Stimulated activated naive CD8-positive, alpha-beta T cell treated with anti-CD3 and anti-CD28 coated beads, Interleukin-15, Interleukin-2, amounts not matched to agents 100 ng/mL and 50 ng/mL, for 24 hours (primary cell): ENCODE measurements around the gene ABCA13.

Experiments used
- H3K27ac Mint-ChIP-seq: one replicate; pipeline ENCODE4 v1.8.0; 2021; ENCODE audit warnings: mild to moderate bottlenecking, mixed read lengths
- H3K27me3 Mint-ChIP-seq: one replicate; pipeline ENCODE4 v1.8.0; 2021; ENCODE audit warnings: mixed read lengths
- H3K36me3 Mint-ChIP-seq: one replicate; pipeline ENCODE4 v1.8.0; 2021; ENCODE audit warnings: low read depth, mixed read lengths
- H3K4me1 Mint-ChIP-seq: one replicate; pipeline ENCODE4 v1.8.0; 2021; ENCODE audit warnings: low read depth, mixed read lengths
- H3K4me3 Mint-ChIP-seq: one replicate; pipeline ENCODE4 v1.8.0; 2021; ENCODE audit warnings: mild to moderate bottlenecking, mixed read lengths
- H3K9me3 Mint-ChIP-seq: one replicate; pipeline ENCODE4 v1.8.0; 2021; ENCODE audit warnings: mixed read lengths

The ABCA13 gene

GRCh38 chr7:48244864-48245271 lies 73.6 kb downstream of the ABCA13 start:
- no peaks in the 10 kb centered on the region for H3K9me3 Mint-ChIP-seq
- H3K4me1 Mint-ChIP-seq = no peaks in the 10 kb centered on the region
- no peak overlapping the region for H3K27ac Mint-ChIP-seq
- no peak overlapping the region for H3K4me3 Mint-ChIP-seq
- H3K27me3 Mint-ChIP-seq = peaks cover 8% of the 10 kb centered on the region
- no peaks in the 10 kb centered on the region for H3K36me3 Mint-ChIP-seq

GRCh38 chr7:48245751-48246472 lies 74.7 kb downstream of the ABCA13 start:
- Mint-ChIP-seq H3K9me3 (no peaks in the 10 kb centered on the region), H3K4me3 (no peak overlapping the region), H3K36me3 (no peaks in the 10 kb centered on the region), H3K27ac (no peak overlapping the region), H3K4me1 (no peaks in the 10 kb centered on the region), H3K27me3 (peaks cover 8% of the 10 kb centered on the region)

- H3K4me3 Mint-ChIP-seq = no peak overlapping the region
- peaks cover 6% of the 10 kb centered on the region for H3K4me1 Mint-ChIP-seq
- H3K27ac Mint-ChIP-seq = no peak overlapping the region
- no peaks in the 10 kb centered on the region for H3K9me3 Mint-ChIP-seq
- no peaks in the 10 kb centered on the region for H3K36me3 Mint-ChIP-seq
- peaks cover 8% of the 10 kb centered on the region for H3K27me3 Mint-ChIP-seq
Measured at GRCh38 chr7:48249166-48249565, 77.9 kb downstream of the ABCA13 start.

- H3K4me3 Mint-ChIP-seq = no peak overlapping the region
- H3K27me3 Mint-ChIP-seq = peaks cover 8% of the 10 kb centered on the region
- no peaks in the 10 kb centered on the region for H3K9me3 Mint-ChIP-seq
- H3K36me3 Mint-ChIP-seq = no peaks in the 10 kb centered on the region
- no peak overlapping the region for H3K27ac Mint-ChIP-seq
- H3K4me1 Mint-ChIP-seq = peaks cover 6% of the 10 kb centered on the region
Measured at GRCh38 chr7:48250441-48250951, 79.2 kb downstream of the ABCA13 start.

- peaks cover 8% of the 10 kb centered on the region for H3K27me3 Mint-ChIP-seq
- H3K4me1 Mint-ChIP-seq = peaks cover 6% of the 10 kb centered on the region
- no peak overlapping the region for H3K4me3 Mint-ChIP-seq
- no peak overlapping the region for H3K27ac Mint-ChIP-seq
- no peaks in the 10 kb centered on the region for H3K36me3 Mint-ChIP-seq
- H3K9me3 Mint-ChIP-seq = no peaks in the 10 kb centered on the region
Measured at GRCh38 chr7:48251766-48252165, 80.5 kb downstream of the ABCA13 start.

DNA sequence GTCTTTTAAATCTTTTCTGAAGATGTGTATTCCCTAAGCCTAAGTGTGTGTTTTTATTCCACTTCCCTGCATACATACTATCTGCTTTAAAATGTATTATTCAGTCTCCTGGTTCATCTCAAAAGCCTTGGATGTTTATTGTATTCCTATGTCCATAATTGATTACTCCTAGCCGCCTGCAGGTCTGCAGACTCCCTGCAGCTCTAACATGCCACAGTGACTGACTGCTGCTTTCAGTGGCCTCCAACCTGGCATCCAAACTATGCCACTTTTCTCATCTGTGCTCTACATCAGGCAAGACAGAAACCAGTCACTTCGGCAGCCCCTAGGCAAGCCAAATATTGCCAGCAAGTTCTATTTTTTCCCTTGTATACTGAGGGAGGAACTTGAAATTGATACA lies 81.7 kb downstream of the ABCA13 start:
- Mint-ChIP-seq H3K4me3 (no peak overlapping the region), H3K27me3 (peaks cover 4% of the 10 kb centered on the region)

GRCh38 chr7:48255046-48255445 lies 83.8 kb downstream of the ABCA13 start:
- Mint-ChIP-seq H3K27me3 (no peaks in the 10 kb centered on the region), H3K4me3 (no peak overlapping the region), H3K36me3 (no peaks in the 10 kb centered on the region), H3K4me1 (peaks cover 6% of the 10 kb centered on the region), H3K27ac (peak overlapping the region; percentile 14), H3K9me3 (no peaks in the 10 kb centered on the region)

More for the DNA sequence above, 81.7 kb downstream of the ABCA13 start:
- no peak overlapping the region for H3K27ac Mint-ChIP-seq
- no peaks in the 10 kb centered on the region for H3K9me3 Mint-ChIP-seq
- H3K36me3 Mint-ChIP-seq = no peaks in the 10 kb centered on the region
- H3K4me1 Mint-ChIP-seq = peaks cover 6% of the 10 kb centered on the region

- Mint-ChIP-seq H3K4me3 (no peak overlapping the region), H3K27ac (no peak overlapping the region), H3K36me3 (no peaks in the 10 kb centered on the region), H3K9me3 (no peaks in the 10 kb centered on the region), H3K4me1 (no peaks in the 10 kb centered on the region), H3K27me3 (no peaks in the 10 kb centered on the region)
Measured at GRCh38 chr7:48259463-48260280, 88.4 kb downstream of the ABCA13 start.

- Mint-ChIP-seq H3K4me1 (no peaks in the 10 kb centered on the region), H3K27ac (no peak overlapping the region), H3K4me3 (no peak overlapping the region), H3K36me3 (no peaks in the 10 kb centered on the region), H3K27me3 (peaks cover 2% of the 10 kb centered on the region), H3K9me3 (peaks cover 3% of the 10 kb centered on the region)
Measured at GRCh38 chr7:48261696-48262095, 90.4 kb downstream of the ABCA13 start.

DNA sequence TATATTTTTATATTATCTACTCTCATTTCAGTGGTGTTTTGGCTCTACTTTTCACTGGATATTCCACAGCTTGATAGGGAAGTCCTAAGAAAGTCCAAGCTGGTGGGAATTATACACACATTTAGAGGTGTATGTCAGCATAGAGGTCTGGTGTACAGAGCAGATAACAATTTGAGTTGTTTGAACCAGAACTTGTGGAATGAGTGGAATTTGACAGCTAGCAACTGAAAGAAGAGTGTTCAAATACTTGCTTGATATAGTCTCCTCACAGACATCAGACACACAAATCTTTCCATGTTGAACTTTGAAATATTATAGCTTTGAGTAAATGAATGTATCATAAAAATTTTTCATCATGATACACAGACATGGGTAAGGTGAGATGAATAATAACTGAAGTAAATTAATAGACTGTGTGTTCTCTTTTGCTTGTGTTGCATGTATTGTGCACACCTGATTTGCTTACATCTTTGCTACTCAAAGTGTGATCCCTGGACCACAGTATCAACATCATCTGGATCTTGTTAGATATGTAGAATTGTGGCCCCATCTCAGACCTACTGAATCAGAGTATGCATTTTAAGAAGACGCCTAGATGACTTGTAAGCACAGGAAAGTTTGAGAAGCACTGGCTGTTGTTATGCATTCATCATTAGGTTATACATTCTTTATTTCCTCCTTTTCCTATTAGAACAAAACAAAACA lies 91.5 kb downstream of the ABCA13 start:
- H3K27me3 Mint-ChIP-seq = peaks cover 8% of the 10 kb centered on the region
- H3K36me3 Mint-ChIP-seq = no peaks in the 10 kb centered on the region
- no peak overlapping the region for H3K4me3 Mint-ChIP-seq
- H3K27ac Mint-ChIP-seq = no peak overlapping the region
- H3K9me3 Mint-ChIP-seq = peaks cover 4% of the 10 kb centered on the region
- no peaks in the 10 kb centered on the region for H3K4me1 Mint-ChIP-seq

GRCh38 chr7:48263311-48263650 lies 92.0 kb downstream of the ABCA13 start:
- Mint-ChIP-seq H3K27me3 (peaks cover 8% of the 10 kb centered on the region), H3K9me3 (peaks cover 4% of the 10 kb centered on the region), H3K36me3 (no peaks in the 10 kb centered on the region), H3K4me1 (no peaks in the 10 kb centered on the region), H3K4me3 (no peak overlapping the region), H3K27ac (no peak overlapping the region)

GRCh38 chr7:48269066-48269465 lies 97.8 kb downstream of the ABCA13 start:
- Mint-ChIP-seq H3K27me3 (peaks cover 19% of the 10 kb centered on the region), H3K36me3 (no peaks in the 10 kb centered on the region), H3K9me3 (peaks cover 4% of the 10 kb centered on the region), H3K27ac (no peak overlapping the region), H3K4me1 (no peaks in the 10 kb centered on the region), H3K4me3 (no peak overlapping the region)

DNA sequence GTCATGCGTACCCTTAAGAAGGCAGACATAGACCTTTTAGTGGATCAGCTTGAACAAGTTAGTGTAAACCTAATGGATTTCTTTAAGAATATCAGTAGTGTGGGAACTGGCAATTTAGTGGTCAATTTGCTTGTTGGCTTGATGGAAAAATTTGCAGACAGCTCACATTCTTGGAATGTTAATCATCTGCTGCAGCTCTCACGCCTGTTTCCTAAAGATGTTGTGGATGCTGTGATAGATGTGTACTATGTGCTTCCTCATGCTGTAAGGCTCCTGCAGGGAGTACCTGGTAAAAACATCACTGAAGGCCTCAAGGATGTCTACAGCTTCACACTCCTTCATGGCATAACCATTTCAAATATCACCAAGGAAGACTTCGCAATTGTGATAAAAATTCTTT lies 103.4 kb downstream of the ABCA13 start:
- peaks cover 3% of the 10 kb centered on the region for H3K4me1 Mint-ChIP-seq
- H3K27me3 Mint-ChIP-seq = peaks cover 4% of the 10 kb centered on the region
- H3K27ac Mint-ChIP-seq = no peak overlapping the region
- H3K36me3 Mint-ChIP-seq = no peaks in the 10 kb centered on the region
- no peak overlapping the region for H3K4me3 Mint-ChIP-seq
- H3K9me3 Mint-ChIP-seq = no peaks in the 10 kb centered on the region

- Mint-ChIP-seq H3K9me3 (no peaks in the 10 kb centered on the region), H3K27ac (no peak overlapping the region), H3K4me1 (peaks cover 4% of the 10 kb centered on the region), H3K36me3 (no peaks in the 10 kb centered on the region), H3K27me3 (no peaks in the 10 kb centered on the region), H3K4me3 (no peak overlapping the region)
Measured at GRCh38 chr7:48279420-48279819, 108.2 kb downstream of the ABCA13 start.

- Mint-ChIP-seq H3K9me3 (no peaks in the 10 kb centered on the region), H3K4me1 (peaks cover 4% of the 10 kb centered on the region), H3K4me3 (no peak overlapping the region), H3K27me3 (peaks cover 4% of the 10 kb centered on the region), H3K36me3 (no peaks in the 10 kb centered on the region), H3K27ac (no peak overlapping the region)
Measured at GRCh38 chr7:48280100-48280499, 108.8 kb downstream of the ABCA13 start.
